Skeletal muscle cell (primary cell): ENCODE results near the gene CACNA2D3.
"Not testable (repeated sequence)": the region's sequence is repeated elsewhere in the genome, so short reads cannot be mapped to it uniquely, and the experiment has no call there.

ENCODE experiments used
- DNase-seq: peaks from one replicate; pipeline ENCODE4 v3.0.0-alpha.2; 2010; ENCODE audit warnings: low read depth
- H3K4me3 ChIP-seq: 2 replicates; pipeline ENCODE4 v1.5.1; 2011; ENCODE audit warnings: low read depth, mild to moderate bottlenecking, control low read depth, low read length, moderate library complexity

Gene CACNA2D3

DNA sequence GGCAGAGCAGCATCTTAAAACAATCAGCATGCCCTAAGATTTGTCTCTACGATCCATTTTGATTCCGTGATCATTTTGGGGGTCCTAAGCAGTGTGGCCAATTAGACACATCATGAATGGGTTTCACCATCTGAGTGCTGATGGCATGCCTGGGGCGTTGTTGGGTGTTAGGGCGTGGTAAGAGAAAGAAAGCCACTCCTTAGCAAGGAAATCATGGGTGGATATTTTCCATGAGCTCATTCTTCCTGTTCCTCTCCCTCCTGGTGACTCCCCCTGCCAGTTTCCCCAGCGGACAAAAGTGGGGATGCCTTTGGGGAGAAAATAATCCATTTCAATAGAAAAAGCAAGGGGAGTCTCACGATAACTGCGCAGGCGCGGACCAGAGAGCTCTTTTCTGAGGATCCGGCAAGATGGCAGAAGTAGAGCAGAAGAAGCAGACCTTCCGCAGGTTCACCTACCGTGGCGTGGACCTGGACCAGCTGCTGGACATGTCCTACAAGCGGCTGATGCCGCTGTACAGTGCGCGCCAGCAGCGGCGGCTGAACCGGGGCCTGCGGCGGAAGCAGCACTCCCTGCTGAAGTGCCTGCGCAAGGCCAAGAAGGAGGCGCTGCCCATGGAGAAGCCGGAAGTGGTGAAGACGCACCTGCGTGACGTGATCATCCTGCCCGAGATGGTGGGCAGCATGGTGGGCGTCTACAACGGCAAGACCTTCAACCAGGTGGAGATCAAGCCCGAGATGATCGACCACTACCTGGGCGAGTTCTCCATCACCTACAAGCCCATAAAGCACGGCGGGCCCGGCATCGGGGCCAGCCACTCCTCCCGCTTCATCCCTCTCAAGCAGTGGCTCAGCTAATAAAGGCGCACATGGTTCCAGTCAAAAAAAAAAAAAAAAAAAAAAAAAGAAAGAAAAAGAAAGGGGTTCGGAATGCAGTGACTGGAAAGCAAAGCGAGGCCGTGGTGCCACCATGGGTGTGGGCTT lies 503.7 kb downstream of the CACNA2D3 start:
- DNase-seq = no peak
- H3K4me3 ChIP-seq = no peak overlapping the region

DNA sequence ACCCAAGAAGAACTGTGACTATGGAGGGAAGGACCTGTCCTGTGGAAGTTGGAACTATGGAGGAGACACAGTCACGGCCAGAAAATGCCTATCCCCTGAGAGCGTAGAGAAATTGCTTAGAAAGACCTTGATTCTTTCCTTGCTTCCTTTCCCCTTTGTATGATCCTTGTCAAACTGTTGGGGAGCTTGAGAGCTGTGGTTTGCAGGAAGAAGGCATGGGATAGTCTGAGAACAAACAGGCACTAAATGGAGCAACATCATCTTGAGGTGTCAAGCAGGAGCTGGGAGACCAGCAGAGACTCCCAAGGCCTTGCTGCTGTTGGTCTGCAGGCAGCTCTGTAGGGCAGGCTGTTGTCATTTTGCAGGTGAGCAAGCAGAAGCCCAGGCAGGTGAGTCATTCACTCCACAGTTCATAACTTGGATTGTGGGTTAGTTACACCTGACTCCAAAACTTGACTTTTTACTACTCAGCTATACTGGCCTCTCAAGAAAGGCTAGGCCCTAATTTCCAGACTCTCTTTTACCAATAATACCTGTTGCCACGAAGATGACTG lies 506.6 kb downstream of the CACNA2D3 start:
- H3K4me3 ChIP-seq = no peak overlapping the region
- no peak for DNase-seq

DNA sequence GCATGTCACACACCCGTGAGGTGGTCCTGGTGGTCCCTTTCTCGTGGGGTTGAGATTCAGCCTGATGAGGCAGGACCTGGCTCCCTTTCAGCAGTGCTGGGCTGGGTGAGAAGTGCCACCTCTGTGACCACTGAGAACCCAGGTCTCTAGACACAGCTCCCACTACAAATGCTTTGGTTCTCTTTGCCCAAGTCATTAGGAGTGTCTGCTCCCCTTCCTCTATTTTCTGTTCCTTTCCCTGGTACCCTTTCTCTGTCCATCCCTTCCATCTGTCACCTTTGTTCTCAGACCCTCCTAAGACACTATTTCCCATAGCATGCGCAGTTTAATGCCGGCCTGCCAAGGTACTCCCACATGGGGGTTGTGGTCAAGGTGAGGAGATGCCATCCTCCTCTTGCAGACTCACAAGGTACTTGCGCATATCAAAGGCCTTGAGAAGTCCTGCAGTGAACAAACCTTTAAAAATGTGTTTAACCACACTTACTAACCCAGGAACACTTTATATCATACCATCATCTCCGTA lies 507.8 kb downstream of the CACNA2D3 start:
- no peak overlapping the region for H3K4me3 ChIP-seq
- no peak for DNase-seq

DNA sequence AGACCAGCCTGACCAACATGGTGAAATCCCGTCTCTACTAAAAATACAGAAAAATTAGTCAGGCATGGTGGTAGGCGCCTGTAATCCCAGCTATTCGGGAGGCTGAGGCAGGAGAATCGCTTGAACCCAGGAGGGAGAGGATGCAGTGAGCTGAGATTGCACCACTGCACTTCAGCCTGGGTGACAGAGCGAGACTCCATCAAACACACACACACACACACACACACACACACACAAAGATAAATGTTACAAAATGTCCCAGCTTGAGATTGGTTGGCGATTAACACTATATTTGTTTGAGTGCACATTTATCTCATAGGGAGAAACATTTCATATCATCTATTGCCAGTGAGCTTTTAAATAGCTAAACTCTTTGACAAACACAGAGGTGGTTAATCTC lies 508.6 kb downstream of the CACNA2D3 start:
- not testable (repeated sequence) for H3K4me3 ChIP-seq

DNA sequence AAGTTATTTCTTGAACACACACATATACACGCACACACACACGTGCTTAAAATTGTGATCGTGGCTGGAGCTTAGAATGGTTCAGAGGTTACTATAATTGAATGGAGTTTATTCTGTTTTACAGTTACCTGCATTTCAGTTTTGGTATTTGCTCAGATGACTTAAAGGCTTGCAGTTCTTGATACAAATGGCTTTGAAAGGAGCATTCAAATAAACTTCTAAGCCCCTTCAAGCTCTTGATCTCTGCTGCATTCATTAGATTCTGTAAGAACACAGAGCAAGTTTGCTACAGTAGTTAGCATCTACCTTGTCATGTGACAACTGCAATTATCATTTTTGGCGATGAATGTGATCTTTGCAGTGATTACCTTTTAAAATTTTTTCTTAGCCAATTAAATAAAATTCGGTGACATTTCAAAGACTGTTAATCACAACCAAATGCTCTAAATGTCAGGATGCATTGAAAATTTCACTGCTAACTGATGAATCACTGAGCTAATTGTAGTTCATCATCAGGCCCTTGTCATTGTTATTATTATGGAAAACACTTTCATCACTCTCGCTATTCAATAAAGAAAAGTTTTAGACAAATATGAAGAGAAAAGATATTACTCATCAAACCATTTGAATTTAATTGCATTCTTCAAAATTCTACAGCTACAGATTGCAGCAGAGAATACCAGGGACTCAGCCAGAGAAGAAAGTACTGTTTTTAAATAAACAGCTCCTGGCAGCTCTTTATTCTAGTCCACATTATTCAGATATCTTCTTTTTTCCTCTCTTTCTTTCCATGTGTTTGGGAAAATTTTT lies 509.4 kb downstream of the CACNA2D3 start:
- no peak overlapping the region for H3K4me3 ChIP-seq
- DNase-seq = no peak

More for the DNA sequence above, 508.6 kb downstream of the CACNA2D3 start:
- DNase-seq = not testable (repeated sequence)

DNA sequence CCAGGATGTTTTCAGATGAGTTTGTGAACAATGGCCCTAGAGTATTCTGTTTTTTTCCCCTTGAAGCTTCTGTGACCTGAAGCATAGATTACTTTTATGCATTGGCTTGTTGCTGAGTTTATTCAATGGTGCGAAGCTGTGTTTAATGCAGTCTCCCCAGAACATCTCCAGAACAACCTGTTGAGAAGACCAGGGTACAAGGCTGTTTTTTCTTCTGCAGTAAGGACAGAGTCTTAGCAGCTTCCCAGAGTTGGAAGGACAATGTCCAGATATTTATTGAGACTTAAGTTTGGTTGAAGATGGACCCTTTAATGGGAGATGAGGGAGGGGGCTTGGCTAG lies 509.9 kb downstream of the CACNA2D3 start:
- no peak overlapping the region for H3K4me3 ChIP-seq
- no peak for DNase-seq

DNA sequence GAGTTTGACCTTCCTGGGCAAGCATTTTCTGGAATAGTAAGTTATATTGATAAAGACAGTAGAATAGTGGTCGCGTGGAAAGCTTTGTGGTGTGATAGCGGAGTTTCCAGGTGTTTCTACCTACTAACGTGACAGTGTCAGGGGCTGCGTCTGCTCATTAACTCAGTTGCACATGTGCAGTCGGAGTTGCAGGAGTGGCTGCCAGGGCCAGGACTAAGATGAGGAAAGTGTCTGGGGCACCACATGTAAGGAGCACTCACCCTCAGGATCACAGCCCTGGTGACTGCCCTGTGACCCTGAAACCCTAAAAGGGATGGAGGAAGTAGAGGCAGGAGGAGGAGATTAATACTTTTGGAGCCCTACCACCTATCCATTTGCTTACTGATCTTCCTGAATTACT lies 510.5 kb downstream of the CACNA2D3 start:
- H3K4me3 ChIP-seq = no peak overlapping the region
- DNase-seq = no peak

DNA sequence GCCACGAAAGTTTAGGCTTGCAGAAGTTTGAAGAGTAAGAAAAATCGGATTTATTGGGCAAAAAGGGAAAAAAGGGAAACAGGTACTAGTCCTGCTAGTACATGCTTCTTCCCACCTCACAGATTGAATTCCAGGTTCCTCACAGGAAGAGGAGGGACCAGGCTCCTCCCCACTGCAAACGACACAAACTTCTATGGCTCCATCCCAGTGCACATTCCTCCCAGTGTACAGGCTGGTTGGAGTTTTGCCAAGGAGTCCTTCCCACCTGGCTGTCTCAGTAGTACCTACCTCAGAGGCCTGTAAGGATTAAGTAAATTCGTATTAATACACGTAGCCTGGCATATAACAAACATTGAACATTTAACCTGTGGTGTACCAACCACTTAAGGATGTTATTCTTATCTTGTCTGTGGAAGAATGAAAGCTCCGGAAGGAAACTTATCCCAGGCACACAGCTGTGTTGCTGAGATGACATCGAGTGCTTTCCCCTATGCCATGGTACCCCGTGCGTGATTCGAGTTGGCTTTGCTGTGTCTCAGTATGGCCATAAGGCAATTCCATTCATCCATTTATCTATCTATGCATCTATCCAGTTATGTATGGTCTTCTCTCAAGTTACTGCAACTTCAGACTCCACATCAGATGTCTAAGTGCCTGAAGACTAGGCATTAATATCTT lies 511.2 kb downstream of the CACNA2D3 start:
- DNase-seq = no peak
- H3K4me3 ChIP-seq = no peak overlapping the region

DNA sequence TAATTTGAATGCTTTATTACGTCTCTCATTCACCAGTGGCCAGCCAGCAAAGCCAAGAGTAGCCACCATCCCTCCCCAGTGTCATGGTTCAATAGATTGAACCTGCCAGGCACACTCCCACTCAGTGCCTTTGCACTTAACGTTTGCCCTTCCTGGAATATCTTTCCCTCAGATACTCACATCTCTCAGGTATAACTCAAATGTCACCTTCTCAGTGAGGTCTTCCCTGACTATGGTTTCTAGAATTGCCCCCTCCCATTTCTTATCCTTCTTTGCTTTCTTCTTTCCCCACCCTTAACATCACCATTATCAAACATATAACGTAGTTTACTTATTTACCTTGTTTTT lies 511.7 kb downstream of the CACNA2D3 start:
- DNase-seq = no peak
- no peak overlapping the region for H3K4me3 ChIP-seq

DNA sequence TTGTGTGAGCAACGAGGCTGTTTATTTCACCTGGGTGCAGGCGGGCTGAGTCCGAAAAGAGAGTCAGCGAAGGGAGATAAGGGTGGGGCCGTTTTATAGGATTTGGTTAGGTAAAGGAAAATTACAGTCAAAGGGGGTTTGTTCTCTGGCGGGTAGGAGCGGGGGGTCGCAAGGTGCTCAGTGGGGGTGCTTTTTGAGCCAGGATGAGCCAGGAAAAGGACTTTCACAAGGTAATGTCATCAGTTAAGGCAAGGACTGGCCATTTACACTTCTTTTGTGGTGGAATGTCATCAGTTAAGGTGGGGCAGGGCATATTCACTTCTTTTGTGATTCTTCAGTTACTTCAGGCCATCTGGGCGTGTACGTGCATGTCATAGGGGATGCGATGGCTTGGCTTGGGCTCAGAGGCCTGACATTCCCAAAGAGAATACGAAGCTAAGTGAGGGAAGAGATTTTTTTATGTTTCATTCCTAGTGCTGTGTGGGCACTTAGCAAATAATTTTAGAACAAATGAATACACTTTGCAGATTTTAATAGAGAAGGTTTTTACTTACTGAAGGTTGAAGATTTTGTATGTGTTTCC lies 517.5 kb downstream of the CACNA2D3 start:
- not testable (repeated sequence) for H3K4me3 ChIP-seq, DNase-seq

DNA sequence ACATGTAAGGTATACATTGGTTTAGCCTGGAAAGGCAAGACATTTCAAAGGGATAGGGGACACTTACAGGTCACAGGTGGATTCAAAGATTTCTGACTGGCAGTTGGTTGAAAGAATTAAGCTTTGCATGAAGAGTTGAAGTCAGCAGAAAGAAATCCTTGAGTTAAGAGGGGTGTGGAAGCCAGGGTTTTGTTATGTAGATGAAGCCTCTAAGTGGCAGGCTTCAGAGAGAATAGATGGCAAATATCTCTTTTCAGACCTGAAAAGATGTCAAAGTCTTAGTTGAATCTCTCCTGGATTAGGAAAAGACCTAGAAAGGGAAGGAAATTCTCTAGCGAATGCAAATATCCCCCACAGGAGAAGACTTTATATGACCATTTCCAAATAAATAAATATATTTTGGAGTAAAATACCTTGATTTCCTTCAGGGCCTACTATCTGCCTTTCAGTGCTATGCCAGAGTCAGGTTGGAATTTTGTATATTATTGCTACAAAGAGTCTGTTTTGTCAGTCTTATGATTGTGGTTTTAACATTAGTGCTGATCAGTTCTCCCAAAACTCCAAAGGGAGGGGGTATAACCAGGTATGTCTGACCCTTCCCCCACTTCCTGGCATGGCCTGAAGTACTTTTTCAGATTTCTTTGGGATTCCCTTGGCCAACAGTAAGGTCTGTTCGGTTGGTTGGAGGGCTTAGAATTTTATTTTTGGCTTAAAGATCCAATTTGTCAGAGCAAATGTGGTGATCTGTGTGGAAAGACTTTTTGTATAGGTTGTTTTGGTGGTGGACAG lies 519.1 kb downstream of the CACNA2D3 start:
- DNase-seq = no peak
- no peak overlapping the region for H3K4me3 ChIP-seq

DNA sequence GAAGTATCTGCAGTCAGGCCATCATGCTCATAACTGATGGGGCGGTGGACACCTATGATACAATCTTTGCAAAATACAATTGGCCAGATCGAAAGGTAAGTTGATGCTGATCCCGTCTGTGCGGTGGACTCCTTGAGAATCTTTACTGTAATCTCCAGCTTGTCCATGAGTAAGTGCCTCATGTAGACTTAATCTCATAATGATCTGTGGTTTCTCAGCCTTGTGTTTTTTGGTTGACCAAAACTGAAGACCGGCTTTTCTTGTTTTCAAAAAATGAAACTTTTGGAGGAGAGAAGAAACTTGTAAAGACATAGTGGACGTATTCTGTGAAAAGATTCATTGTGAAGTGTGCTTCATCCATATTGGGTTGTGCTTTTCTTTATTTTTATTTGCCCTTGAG lies 519.8 kb downstream of the CACNA2D3 start:
- no peak for DNase-seq
- no peak overlapping the region for H3K4me3 ChIP-seq

DNA sequence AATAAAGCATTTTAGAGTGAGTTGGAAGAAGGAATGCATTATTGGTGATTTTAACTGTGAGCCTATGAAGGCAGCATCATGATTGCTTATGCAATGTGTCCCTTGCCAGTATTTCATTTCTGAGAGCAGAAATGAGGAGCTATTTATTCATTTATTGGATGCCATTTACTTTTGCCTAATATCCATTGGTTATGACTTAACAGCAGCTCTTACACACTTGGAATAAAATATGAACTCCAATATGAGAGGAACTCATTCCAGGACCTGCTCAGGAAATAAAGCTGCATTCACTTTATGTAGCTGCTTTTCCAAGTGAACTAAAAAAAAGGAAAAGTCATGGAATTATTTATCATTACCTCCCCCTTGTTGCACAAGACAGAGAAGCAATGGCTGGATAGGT lies 525.4 kb downstream of the CACNA2D3 start:
- no peak overlapping the region for H3K4me3 ChIP-seq
- DNase-seq = no peak

DNA sequence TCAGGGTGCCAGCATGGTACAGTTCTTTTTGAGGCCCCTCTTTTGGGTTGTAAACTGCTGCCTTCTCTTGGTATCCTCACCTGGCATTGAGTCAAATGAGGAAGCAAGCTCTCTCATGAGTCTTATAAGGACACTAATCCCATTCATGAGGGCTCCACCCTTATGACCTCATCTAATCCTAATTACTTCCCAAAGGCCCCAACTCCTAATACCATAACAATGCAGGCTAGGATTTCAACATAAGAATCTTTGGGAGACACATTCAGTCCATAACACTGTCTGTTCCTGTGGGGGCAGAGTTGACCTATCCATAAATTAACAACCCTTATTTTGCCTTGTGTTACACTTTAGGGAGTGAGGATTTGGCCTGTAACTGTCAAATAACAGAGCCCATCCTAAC lies 527.2 kb downstream of the CACNA2D3 start:
- no peak for DNase-seq
- H3K4me3 ChIP-seq = no peak overlapping the region

DNA sequence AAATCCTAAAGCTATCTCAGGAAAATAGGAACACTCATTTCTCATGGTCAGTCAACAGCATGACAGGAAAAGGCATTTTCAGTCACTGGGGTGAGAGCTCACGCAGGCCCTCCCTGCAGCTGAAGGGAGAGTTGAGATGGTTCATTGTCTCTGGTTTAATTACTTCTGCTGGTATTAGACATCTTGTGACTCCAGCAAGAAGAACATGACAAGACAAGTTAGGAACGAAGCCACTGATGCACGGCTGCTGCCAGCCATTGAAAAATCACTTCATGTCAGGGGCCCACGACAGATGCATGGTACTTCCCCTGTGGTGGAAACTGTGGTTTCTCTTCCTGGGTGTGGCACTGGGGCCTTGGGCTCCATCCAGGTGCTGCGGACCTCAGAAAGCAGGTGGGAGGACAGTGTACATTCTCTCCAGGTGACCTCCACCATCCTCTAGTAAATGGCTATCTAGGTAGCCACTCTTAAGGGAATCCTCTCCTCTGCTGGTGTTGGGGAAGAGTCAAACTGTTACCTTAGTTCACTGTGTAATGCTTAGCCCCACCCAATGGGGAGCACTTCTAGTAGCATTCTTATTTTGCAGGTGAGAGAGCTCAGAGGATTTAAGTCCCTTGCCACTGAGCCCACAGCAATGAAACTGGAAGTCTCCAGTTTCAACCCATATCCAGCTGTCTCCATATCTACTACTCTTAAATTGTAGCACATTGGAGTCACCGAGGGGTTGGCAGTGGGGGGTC lies 531.3 kb downstream of the CACNA2D3 start:
- DNase-seq = no peak
- H3K4me3 ChIP-seq = no peak overlapping the region

DNA sequence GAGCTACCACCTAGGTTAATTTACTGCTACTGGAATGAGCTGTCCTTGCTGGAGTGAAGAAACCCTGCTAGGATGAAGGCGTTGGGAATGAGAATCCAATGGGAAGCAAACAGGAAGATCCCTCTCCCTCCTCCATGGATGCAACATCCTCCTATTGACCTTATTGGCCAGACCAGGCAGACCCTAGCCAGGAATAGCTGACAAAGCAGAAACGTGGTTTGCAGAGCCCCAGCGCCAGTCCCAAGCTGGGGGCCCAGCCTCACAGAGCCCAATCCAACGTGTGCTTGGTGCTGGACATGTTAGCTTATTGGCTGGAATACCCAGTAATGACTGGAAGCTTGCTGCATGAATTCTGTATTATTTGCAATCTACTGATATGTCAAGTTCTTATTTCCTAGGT lies 532.4 kb downstream of the CACNA2D3 start:
- no peak for DNase-seq
- no peak overlapping the region for H3K4me3 ChIP-seq

DNA sequence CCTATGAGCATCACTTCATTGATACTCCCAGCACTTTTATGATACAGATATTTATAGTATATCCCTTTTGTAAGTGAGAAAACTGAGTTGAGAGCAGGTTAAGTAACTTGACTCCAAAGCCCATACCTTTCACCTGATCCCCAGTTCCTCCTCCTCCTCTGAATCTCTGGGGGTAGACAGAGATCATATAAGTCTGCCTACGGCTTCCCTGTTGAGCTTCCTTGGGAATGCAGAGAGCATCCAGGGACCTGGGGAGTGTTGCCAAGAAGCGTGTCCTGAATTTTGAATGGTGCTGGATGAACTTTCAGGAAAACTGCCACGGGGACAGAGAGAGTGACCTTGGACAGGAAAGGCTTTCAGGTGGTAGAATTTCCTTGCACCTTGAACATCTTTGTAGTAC lies 537.0 kb downstream of the CACNA2D3 start:
- no peak for DNase-seq
- no peak overlapping the region for H3K4me3 ChIP-seq

DNA sequence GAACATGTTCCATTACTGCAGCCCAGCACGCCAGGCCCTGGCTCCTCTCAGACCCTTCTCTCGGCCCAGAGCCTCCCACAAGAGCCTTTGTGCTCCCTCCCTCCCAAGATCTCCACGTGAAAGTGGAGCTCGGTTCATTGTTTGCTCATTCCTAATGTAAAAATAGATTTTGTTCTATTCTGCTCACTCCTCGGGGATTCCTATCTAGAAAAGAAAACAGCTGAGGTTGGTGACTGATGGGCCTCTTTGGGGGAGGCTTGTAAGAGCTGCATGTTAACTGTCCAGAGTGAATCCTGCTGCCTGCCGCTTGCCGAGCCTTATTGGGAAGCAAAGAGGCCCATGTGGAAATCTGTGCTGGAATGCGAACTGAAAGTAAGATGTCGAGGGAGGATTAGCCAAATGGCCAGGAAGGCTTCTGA lies 538.4 kb downstream of the CACNA2D3 start:
- no peak for DNase-seq

More for the DNA sequence above, 538.4 kb downstream of the CACNA2D3 start:
- no peak overlapping the region for H3K4me3 ChIP-seq
